HG03520 (cell line): ENCODE data around the gene IHH.

ENCODE experiments used
- ATAC-seq: cut with Tn5 transposase; IDR thresholded peaks from one replicate; pipeline ENCODE4 v1.9.1; 2021; ENCODE audit warnings: mild to moderate bottlenecking, moderate library complexity; ENCODE audit not compliant: unreplicated experiment

IHH gene

GRCh38 chr2:219060821-219061791 is at the start of gene IHH:
Gene IHH (minus strand): TSS chr2:219060921. CDS start chr2:219060467, 454 bp downstream.
- ATAC-seq, result no peak

DNA sequence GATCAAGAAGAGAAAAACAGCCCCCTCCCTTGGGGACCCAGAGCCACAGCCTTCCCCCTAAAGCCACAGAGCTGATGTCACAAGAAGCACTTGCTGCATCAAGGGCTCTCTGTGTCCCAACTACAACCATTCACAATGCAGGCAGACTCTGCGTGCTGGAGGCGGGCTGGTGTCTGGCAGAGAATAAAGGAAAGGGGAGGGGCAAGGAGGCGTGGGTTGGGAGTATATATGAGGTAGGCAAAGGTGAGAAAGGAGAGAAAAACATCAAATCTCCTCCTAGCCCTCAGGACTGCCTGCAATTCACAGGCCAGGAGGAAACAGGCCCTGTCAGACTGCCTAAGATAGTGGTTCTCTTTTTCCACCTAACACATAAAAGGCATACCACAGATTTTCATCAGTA is 48.8 kb upstream of the IHH start:
- ATAC-seq, result no peak

GRCh38 chr2:219107758-219108157 is 47.0 kb upstream of the IHH start:
- no peak for ATAC-seq

DNA sequence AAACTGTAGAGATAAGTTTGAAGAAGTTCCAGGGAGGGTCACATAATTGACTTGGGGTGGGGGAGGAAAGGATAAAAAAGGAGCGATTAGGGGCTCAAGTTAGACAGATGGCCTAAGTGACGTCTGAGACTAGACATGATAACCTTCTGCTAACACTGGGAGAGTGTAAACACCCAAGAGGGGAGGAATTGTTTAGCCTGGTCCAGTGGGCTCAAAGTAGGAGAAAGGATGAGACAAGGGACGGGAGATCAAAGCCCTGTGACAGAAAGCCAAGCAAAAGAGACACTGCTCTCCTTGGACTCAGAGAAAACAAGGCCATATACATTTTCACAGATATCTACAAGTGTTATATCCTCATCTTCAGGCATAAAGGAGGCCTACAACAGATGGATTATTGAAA is 45.5 kb upstream of the IHH start:
- no peak for ATAC-seq

- ATAC-seq, result no peak
Observed at GRCh38 chr2:219104107-219105035, 43.6 kb upstream of the IHH start.

GRCh38 chr2:219099329-219099728 is 38.6 kb upstream of the IHH start:
- no peak for ATAC-seq

GRCh38 chr2:219095406-219095935 is 34.8 kb upstream of the IHH start:
- ATAC-seq, result no peak

DNA sequence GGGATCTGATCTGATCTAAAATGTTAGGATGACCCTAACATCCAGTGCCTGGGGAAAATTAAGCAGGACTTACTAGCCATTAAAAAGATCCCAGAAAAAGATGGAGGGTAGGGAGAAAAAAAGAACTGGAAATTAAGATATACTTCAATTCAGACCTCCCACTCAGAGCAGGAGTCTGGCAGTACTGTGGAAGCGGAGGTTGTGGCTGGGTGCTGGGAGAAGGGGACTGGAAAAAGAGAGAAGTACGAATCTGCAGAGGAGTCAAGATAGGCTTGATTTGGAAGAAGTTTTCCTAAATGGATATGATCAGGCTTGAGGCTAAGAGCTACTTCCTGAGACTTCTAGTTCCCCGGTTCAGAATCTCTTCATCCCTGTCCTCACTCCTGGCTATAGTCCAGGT is 33.5 kb upstream of the IHH start:
- no peak for ATAC-seq

GRCh38 chr2:219090436-219091299 is 29.9 kb upstream of the IHH start:
- ATAC-seq, result no peak

DNA sequence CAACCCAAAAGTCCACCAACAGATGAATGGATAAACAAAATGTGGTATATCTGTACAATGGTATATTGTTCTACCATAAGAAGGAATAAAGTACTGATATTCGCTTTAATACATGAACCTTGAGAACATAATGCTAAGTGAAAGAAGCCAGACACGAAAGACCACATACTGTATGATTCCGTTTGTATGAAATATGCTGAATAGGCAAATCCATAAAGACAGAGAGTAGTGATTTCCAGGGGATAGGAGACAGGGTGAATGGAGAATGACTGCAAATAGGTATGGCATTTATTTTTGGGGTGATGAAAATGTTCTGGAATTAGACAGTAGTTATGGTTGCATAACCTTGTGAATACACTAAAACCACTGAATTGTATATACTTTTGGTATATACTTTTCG is 28.6 kb upstream of the IHH start:
- no peak for ATAC-seq

- no peak for ATAC-seq
Observed at GRCh38 chr2:219087848-219088247, 27.1 kb upstream of the IHH start.

DNA sequence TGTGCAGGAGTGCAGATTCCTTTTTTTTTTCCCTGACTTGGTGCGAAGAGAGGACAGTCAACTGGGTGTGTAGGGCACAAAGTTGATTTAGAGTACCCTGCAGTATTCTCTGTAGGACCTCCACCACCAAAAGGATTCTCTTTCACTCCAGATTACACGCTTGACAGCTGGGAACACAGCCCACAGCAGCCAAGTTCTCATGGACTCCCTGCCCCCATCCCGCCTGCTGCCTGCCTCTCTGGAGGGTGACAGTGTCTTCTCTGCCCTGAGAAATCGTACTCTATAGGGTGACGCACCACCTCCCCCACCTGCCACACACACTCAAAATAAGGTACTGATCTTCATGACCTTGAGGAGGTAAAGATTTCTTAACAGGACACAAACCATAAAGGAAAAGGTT is 26.6 kb upstream of the IHH start:
- no peak for ATAC-seq

- no peak for ATAC-seq
Observed at GRCh38 chr2:219086196-219086595, 25.5 kb upstream of the IHH start.

DNA sequence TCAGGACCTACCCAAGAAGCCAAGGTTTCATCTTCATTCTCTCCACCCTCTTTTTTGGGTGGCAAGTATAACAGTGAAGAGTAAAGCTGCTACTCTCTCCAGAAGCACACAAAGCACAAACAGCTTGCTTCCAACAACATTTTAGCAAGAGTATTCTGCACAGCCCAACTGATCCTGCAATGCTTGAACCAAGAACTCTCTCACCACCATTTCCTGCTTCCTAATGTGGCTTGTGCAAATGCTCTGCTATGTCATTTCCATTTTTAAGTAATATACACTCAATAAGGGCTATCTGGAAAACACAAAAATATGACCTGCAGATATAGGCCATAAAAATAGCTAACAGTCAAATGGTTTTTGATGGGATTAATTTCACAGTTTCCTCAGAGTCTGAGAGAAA is 24.1 kb upstream of the IHH start:
- ATAC-seq, result no peak

DNA sequence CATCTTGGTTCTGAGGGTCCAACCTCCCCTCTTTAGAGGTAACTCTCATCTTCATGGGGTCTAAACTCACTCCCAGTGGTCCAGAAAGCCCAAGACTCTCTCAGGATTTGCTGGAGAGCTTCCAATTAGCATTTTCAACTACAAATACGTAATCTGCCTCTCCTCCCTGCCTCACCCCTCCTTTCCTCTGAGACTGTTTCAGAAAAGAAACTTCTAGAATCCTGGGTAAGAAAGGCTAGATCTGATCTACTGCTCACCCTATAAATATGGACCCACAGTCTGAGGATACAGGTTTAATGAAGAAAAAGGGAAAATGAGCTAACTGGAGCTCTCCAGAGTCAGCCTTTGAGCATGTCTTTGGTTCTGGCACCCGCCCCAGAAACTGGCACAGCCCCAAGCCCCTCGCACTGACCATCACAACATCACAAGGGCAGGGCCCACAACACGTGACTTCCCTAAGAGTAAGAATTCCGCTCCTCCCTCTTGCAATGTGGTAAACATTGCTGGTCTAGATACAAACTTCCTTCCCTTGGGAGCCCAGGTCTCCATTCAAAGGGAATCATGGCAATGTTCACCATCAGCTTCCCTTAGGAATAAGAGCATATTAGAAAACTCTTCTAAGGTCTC is 21.7 kb upstream of the IHH start:
- no peak for ATAC-seq

- no peak for ATAC-seq
Observed at GRCh38 chr2:219081701-219082331, 21.1 kb upstream of the IHH start.

DNA sequence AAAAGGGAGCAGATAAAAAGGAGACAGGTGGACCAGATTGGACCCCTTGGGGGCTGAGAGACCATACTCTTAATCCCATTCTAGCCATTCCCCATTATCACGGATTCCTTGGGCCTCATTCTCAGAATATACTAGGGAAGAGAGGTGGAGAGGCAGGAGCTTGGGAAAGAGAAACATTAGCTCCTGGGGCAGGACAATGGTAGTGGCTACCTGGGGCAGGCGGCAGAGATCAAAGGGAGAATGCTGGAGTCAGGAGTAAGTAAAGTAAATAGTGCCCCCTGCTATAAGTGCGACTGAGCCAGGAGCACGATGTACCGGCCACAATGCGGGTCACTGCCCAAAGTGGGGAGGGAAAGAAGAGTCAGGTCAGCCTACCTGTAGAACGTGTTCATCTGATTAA is 20.4 kb upstream of the IHH start:
- no peak for ATAC-seq

- ATAC-seq, result no peak
Observed at GRCh38 chr2:219079417-219079816, 18.7 kb upstream of the IHH start.

DNA sequence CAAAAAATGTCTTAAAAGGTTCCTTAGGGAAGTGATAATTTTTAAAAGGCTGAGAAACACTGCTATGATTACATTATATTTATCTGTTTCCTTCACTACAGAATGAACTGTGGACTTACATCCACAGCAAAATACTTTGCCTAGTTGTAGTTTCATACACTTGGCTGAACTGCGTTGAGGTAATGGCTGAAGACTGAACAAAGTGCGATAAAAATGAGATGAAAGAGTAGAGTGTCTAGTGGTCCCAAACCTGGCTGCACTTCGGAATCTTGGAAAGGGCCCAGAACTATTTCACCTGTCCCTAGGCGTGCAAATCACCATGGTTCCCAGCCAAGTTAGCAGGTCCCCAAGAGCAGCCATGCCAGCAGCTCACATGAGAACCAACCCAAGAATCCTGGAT is 18.2 kb upstream of the IHH start:
- ATAC-seq, result no peak

- ATAC-seq, result no peak
Observed at GRCh38 chr2:219078126-219078525, 17.4 kb upstream of the IHH start.
